ENCODE data around the gene GATD1. TPM values are rescaled to one million over a fixed set of nuclear protein-coding genes. Genes with fewer than 3 reads are reported as not detected.
A peak's percentile ranks its signal among the peaks of the same experiment; 100 is the strongest.

Gene GATD1
- total RNA-seq, 2 donors from 2014 or later, result 39.9 to 84.9 TPM

DNA sequence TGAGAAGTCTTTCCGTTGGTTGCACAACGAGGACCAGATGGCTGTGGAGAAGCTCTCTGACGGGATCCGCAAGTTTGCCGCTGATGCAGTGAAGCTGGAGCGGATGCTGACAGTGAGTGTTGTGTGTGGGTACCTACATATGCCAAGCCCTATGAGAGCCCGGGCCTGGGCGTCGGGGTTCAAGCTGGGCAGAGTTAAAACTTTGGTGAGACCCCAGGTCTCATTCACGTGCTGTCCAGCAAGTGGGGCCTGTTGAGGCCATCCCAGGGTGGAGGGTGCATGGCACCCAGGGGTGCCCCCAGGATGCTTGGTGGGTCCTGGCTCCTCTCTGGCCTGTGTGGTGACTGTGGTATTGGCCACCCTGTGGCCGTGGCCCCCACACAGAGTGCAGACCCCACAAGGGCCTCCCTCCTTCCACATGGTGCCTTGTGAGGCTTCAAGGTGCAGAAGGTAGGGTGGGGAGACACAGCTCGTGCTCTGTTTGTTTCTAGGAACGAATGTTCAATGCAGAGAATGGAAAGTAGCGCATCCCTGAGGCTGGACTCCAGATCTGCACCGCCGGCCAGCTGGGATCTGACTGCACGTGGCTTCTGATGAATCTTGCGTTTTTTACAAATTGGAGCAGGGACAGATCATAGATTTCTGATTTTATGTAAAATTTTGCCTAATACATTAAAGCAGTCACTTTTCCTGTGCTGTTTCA lies 12.8 kb downstream of the GATD1 start:
- TF ChIP-seq, protein P1, sequence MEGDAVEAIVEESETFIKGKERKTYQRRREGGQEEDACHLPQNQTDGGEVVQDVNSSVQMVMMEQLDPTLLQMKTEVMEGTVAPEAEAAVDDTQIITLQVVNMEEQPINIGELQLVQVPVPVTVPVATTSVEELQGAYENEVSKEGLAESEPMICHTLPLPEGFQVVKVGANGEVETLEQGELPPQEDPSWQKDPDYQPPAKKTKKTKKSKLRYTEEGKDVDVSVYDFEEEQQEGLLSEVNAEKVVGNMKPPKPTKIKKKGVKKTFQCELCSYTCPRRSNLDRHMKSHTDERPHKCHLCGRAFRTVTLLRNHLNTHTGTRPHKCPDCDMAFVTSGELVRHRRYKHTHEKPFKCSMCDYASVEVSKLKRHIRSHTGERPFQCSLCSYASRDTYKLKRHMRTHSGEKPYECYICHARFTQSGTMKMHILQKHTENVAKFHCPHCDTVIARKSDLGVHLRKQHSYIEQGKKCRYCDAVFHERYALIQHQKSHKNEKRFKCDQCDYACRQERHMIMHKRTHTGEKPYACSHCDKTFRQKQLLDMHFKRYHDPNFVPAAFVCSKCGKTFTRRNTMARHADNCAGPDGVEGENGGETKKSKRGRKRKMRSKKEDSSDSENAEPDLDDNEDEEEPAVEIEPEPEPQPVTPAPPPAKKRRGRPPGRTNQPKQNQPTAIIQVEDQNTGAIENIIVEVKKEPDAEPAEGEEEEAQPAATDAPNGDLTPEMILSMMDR (IDR thresholded peaks at IDR 0.05), result no peak
- Histone ChIP-seq H3K4me3 (no peak overlapping the region), H3K27ac (no peak overlapping the region), H3K27me3 (no peaks in the 10 kb centered on the region), H3K4me1 (peaks cover 3% of the 10 kb centered on the region), H3K9ac (ENCODE audit: low read depth in 2 of 2, low read length in 2 of 2) (no peak overlapping the region), H3K9me3 (no peaks in the 10 kb centered on the region), H3K36me3 (peaks cover 12% of the 10 kb centered on the region)
- intact Hi-C loops (cut with DNase I), result no loop called here
- no peak for DNase-seq

DNA sequence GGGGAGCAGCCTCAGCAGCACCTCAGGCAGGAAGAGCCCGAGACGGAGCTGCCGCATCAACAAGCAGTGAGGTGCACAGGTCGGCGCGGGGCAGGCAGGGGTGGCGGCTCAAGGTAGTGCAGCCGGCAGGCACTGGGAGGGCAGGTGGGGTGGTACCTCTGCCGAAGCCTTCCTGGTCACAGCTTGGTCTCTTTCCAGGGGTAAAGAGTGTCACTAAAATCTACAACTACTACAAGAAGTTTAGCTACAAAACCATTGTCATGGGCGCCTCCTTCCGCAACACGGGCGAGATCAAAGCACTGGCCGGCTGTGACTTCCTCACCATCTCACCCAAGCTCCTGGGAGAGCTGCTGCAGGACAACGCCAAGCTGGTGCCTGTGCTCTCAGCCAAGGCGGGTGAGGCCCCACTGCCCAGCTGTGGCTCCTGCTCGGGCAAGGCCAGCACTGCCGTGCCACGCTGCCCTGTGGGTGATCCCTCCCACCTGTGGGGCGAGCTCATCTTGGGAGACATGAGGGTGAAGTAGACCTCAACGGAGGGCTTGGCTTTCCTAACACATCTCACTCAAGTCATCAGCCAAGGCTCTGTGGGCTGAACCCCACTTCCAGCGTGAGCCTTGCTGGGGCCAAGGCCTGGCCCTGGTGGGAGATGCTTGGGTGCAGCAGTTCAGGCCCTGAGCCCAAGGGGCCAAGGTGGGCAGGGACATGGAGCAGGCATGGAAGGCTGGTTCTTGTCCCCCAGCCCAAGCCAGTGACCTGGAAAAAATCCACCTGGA lies 13.6 kb downstream of the GATD1 start:
- no peaks in the 10 kb centered on the region for H3K27me3 ChIP-seq
- no peak overlapping the region for H3K4me3 ChIP-seq
- H3K36me3 ChIP-seq, result peaks cover 17% of the 10 kb centered on the region
- no peak overlapping the region for H3K9ac ChIP-seq (ENCODE audit: low read depth in 2 of 2, low read length in 2 of 2)
- TF ChIP-seq, protein P1 (IDR thresholded peaks at IDR 0.05), result no peak
- no peak for DNase-seq
- no peak overlapping the region for H3K27ac ChIP-seq
- intact Hi-C loops (cut with DNase I), result no loop called here
- H3K9me3 ChIP-seq, result no peaks in the 10 kb centered on the region
- peaks cover 3% of the 10 kb centered on the region for H3K4me1 ChIP-seq

DNA sequence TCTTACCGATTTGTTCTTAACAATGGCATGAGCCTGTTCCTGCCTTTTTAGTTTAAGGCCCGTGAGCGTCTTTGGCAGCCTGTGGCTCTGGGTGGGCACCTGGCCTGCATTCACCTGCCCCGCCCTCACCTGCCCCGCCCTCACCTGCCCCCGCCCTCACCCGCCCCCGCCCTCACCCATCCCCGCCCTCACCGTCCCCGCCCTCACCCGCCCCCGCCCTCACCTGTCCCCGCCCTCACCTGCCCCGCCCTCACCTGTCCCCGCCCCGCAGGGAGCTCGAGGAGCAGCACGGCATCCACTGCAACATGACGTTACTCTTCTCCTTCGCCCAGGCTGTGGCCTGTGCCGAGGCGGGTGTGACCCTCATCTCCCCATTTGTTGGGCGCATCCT lies 14.2 kb downstream of the GATD1 start:
- TF ChIP-seq, protein P1 (IDR thresholded peaks at IDR 0.05), result no peak
- Histone ChIP-seq H3K9me3 (no peaks in the 10 kb centered on the region), H3K9ac (ENCODE audit: low read depth in 2 of 2, low read length in 2 of 2) (peak overlapping the region in 1 of 2 donors; percentile 63), H3K27me3 (no peaks in the 10 kb centered on the region), H3K4me3 (no peak overlapping the region), H3K4me1 (peaks cover 3% of the 10 kb centered on the region), H3K36me3 (peaks cover 17% of the 10 kb centered on the region), H3K27ac (no peak overlapping the region)
- DNase-seq, result peak; percentile 68
- intact Hi-C loops (cut with DNase I), result no loop called here

DNA sequence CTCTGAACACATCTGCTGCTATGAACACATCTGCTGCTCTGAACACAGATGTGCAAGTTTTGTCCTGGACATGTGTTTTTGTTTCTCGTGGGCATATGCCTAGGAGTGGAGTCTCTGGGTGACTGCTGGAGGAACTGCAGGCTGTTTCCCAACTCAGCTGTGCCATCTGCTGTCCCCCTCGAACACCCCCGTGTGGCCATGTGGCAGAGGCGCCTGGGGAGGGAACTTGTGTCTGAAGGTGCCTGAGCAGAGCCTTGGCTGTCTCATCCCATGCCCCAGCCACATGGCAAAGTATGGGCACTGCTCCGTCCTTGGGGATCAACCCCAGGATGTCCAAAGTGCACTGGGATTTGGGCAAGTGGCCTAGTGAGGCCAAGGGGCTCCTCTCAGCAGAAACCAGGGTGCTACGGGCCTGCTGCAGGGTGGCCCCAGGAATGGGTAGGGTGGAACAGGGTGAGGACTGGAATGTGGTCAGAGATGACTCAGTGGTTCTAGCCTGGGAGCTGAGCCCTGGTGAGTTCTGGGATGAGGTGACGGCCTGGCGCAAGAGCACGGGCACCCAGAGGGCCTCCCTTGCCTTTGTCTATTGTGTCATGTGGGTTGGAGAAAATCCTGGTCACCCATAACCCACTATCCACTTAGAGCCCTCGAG lies 14.7 kb downstream of the GATD1 start:
- H3K36me3 ChIP-seq, result peaks cover 17% of the 10 kb centered on the region
- peak; percentile 47 for DNase-seq
- peaks cover 3% of the 10 kb centered on the region for H3K4me1 ChIP-seq
- intact Hi-C loops (cut with DNase I), result no loop called here
- no peak overlapping the region for H3K27ac ChIP-seq
- TF ChIP-seq, protein P1 (IDR thresholded peaks at IDR 0.05), result no peak
- no peaks in the 10 kb centered on the region for H3K9me3 ChIP-seq
- H3K27me3 ChIP-seq, result no peaks in the 10 kb centered on the region
- H3K9ac ChIP-seq (ENCODE audit: low read depth in 2 of 2, low read length in 2 of 2), result peak overlapping the region in 1 of 2 donors; percentile 63
- no peak overlapping the region for H3K4me3 ChIP-seq

DNA sequence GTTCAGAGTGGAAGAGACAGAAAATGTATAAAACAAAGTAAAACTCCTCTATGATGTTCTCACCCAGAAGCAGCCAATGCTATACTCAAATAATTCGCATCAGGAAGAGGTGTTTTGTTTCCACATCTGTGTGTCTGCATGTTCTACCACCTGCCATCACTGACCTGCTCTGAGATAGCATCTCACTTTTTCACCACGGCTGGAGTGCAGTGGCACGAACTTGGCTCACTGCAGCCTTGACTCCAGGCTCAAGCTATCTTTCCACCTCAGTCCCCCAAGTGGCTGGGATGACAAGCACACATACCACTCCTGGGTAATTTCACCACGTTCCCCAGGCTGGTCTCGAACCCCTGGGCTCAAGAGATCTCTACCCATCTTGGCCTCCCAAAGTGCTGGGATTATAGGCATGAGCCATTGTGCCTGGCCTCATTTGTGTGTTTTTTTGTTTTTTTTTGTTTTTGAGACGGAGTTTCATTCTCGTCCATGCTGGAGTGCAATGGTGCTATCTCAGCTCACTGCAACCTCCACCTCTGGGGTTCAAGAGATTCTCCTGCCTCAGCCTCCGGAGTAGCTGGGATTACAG lies 15.7 kb downstream of the GATD1 start:
- TF ChIP-seq, protein P1 (IDR thresholded peaks at IDR 0.05), result no peak
- H3K9ac ChIP-seq (ENCODE audit: low read depth in 2 of 2, low read length in 2 of 2), result no peak overlapping the region
- no peaks in the 10 kb centered on the region for H3K9me3 ChIP-seq
- no peak for DNase-seq
- H3K36me3 ChIP-seq, result peaks cover 17% of the 10 kb centered on the region
- H3K4me1 ChIP-seq, result peaks cover 3% of the 10 kb centered on the region
- intact Hi-C loops (cut with DNase I), result no loop called here
- no peaks in the 10 kb centered on the region for H3K27me3 ChIP-seq
- no peak overlapping the region for H3K27ac ChIP-seq
- no peak overlapping the region for H3K4me3 ChIP-seq

All from colonic mucosa (tissue), 4 donors.